ENCODE data around the gene PARVG.

GRCh38 chr22:44249376-44250147, 68.8 kb downstream of the PARVG start:
- TF ChIP-seq CTCF (optimal IDR thresholded peaks at IDR 0.05 in 1 of 3, IDR thresholded peaks at IDR 0.05 in 1 of 3, conservative IDR thresholded peaks at IDR 0.05 in 1 of 3; ENCODE audit: extremely low read depth in 1 of 3, insufficient read depth in 2 of 3, low read length in 3 of 3) (no peak), EZH2 (IDR thresholded peaks at IDR 0.05; ENCODE audit: low read length) (no peak)

Data from keratinocyte (primary cell).